ENCODE results near the gene ITGA7.

GRCh38 chr12:55742719-55743405 is 35.2 kb upstream of the ITGA7 start, which contains the start of gene GDF11:
- TF ChIP-seq CTCF (IDR thresholded peaks at IDR 0.05) (no peak), POLR2A (IDR thresholded peaks at IDR 0.05) (peak in 1 of 2 donors; percentile 79)
